HG02588 (cell line): Measurements from ENCODE around the gene PRR35.

Experiments used
- ATAC-seq: cut with Tn5 transposase; IDR thresholded peaks from one replicate; pipeline ENCODE4 v1.9.1; 2021; ENCODE audit warnings: mild to moderate bottlenecking, moderate library complexity; ENCODE audit not compliant: unreplicated experiment

PRR35 gene

GRCh38 chr16:546909-547770, 13.1 kb upstream of the PRR35 start:
- no peak for ATAC-seq

- no peak for ATAC-seq
Measured at GRCh38 chr16:548586-548985, 11.6 kb upstream of the PRR35 start.

GRCh38 chr16:549544-550263, 10.5 kb upstream of the PRR35 start:
- no peak for ATAC-seq

GRCh38 chr16:551210-551609, 9.0 kb upstream of the PRR35 start:
- no peak for ATAC-seq

GRCh38 chr16:552171-552570, 8.0 kb upstream of the PRR35 start:
- ATAC-seq, result no peak

GRCh38 chr16:553601-554296, 6.4 kb upstream of the PRR35 start:
- no peak for ATAC-seq

- no peak for ATAC-seq
Measured at GRCh38 chr16:554297-554621, 5.9 kb upstream of the PRR35 start.

GRCh38 chr16:554640-555365, 5.4 kb upstream of the PRR35 start:
- ATAC-seq, result no peak

- ATAC-seq, result no peak
Measured at GRCh38 chr16:555528-556473, 4.4 kb upstream of the PRR35 start.

- no peak for ATAC-seq
Measured at GRCh38 chr16:556474-557173, 3.6 kb upstream of the PRR35 start.

GRCh38 chr16:557463-558297, 2.5 kb upstream of the PRR35 start:
- ATAC-seq, result no peak

GRCh38 chr16:558298-559020, 1.7 kb upstream of the PRR35 start:
- ATAC-seq, result no peak

- ATAC-seq, result no peak
Measured at GRCh38 chr16:559021-559380, 1.2 kb upstream of the PRR35 start.

- ATAC-seq, result no peak
Measured at GRCh38 chr16:559411-560203, 587 bp upstream of the PRR35 start.

GRCh38 chr16:560701-561412, 663 bp downstream of the PRR35 start:
- ATAC-seq, result no peak

- no peak for ATAC-seq
Measured at GRCh38 chr16:561413-561794, 1.2 kb downstream of the PRR35 start.
